PFSK-1 (cell line): ENCODE results near the gene SLC25A24.

Experiments
- FOXP2 ChIP-seq: optimal IDR thresholded peaks from 2 replicates; pipeline ENCODE3; 2011; ENCODE audit warnings: borderline replicate concordance, control low read depth, inconsistent platforms; ENCODE audit not compliant: insufficient read depth; ENCODE audit errors: extremely low read length, extremely low read depth
- POLR2AphosphoS5 ChIP-seq: IDR thresholded peaks from 2 replicates; pipeline ENCODE4 v1.6.1; 2012; ENCODE audit warnings: low read depth, mild to moderate bottlenecking, control low read depth, low read length, moderate library complexity
- REST ChIP-seq, 2 experiments: IDR thresholded peaks; 2 replicates each; pipeline versions ENCODE4 v1.6.1 to v1.8.0; 2011 to 2012; ENCODE audit warnings: low read depth in 2 of 2, low read length in 2 of 2, control low read depth in 1 of 2, inconsistent platforms in 1 of 2, mild to moderate bottlenecking in 1 of 2, moderate library complexity in 1 of 2; ENCODE audit not compliant: insufficient read depth in 1 of 2
- SIN3A ChIP-seq: IDR thresholded peaks from 2 replicates; pipeline ENCODE4 v1.6.1; 2012; ENCODE audit warnings: mild to moderate bottlenecking, low read length, moderate library complexity, borderline replicate concordance; ENCODE audit not compliant: insufficient read depth
- TAF1 ChIP-seq: IDR thresholded peaks from 2 replicates; pipeline ENCODE4 v1.6.1; 2012; ENCODE audit warnings: low read length, control low read depth, borderline replicate concordance; ENCODE audit not compliant: insufficient read depth

The SLC25A24 gene

GRCh38 chr1:108096089-108096488, 104.1 kb downstream of the SLC25A24 start:
- no peak for TF ChIP-seq POLR2AphosphoS5
- TF ChIP-seq TAF1 = no peak
- TF ChIP-seq REST (IDR thresholded peaks at IDR 0.05; ENCODE audit: insufficient read depth in 1 of 2, low read depth in 2 of 2, low read length in 2 of 2) = no peak
- no peak for TF ChIP-seq SIN3A
- no peak for TF ChIP-seq FOXP2

GRCh38 chr1:108089477-108089876, 110.7 kb downstream of the SLC25A24 start:
- TF ChIP-seq POLR2AphosphoS5 (no peak), TAF1 (no peak), SIN3A (no peak), REST (IDR thresholded peaks at IDR 0.05; ENCODE audit: insufficient read depth in 1 of 2, low read depth in 2 of 2, low read length in 2 of 2) (no peak), FOXP2 (no peak)

- no peak for TF ChIP-seq FOXP2
- TF ChIP-seq REST (IDR thresholded peaks at IDR 0.05; ENCODE audit: insufficient read depth in 1 of 2, low read depth in 2 of 2, low read length in 2 of 2) = no peak
- TF ChIP-seq POLR2AphosphoS5 = no peak
- no peak for TF ChIP-seq TAF1
- TF ChIP-seq SIN3A = no peak
Observed at GRCh38 chr1:108085628-108086027, 114.5 kb downstream of the SLC25A24 start.

- TF ChIP-seq TAF1 (no peak), SIN3A (no peak), FOXP2 (no peak), REST (IDR thresholded peaks at IDR 0.05; ENCODE audit: insufficient read depth in 1 of 2, low read depth in 2 of 2, low read length in 2 of 2) (no peak), POLR2AphosphoS5 (no peak)
Observed at GRCh38 chr1:108084866-108085477, 115.2 kb downstream of the SLC25A24 start.
